ENCODE results near the gene CALN1.

DNA sequence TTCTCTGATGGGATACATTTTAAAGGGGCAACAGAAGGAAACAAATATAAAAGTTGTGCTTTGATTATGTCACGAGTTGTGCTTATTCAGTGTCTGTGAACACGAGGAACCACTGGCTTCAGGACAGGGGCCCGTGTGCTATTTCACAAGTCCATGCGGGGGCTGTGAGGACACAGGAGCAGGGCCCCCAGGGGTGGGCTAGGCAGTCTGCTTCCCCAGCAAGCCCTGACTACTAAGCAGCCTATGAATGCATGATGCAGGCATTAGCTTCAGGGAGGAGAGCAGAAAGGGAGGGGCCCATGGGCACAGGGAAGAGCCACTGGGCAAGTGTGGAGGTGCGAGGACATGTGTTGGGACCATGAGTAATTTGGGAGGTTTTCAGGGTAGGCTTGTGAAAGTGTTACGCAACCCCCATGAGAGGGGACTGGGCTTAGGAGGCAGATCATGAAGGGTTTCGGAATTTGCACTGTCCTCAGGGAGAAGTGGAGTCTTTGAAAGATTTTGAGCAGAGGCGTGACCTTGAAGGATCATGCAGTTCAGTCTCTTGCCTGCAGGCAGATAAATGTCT lies 424.9 kb downstream of the CALN1 start:
- TF ChIP-seq, protein P1, sequence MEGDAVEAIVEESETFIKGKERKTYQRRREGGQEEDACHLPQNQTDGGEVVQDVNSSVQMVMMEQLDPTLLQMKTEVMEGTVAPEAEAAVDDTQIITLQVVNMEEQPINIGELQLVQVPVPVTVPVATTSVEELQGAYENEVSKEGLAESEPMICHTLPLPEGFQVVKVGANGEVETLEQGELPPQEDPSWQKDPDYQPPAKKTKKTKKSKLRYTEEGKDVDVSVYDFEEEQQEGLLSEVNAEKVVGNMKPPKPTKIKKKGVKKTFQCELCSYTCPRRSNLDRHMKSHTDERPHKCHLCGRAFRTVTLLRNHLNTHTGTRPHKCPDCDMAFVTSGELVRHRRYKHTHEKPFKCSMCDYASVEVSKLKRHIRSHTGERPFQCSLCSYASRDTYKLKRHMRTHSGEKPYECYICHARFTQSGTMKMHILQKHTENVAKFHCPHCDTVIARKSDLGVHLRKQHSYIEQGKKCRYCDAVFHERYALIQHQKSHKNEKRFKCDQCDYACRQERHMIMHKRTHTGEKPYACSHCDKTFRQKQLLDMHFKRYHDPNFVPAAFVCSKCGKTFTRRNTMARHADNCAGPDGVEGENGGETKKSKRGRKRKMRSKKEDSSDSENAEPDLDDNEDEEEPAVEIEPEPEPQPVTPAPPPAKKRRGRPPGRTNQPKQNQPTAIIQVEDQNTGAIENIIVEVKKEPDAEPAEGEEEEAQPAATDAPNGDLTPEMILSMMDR (IDR thresholded peaks at IDR 0.05): no peak
- TF ChIP-seq POLR2A (IDR thresholded peaks at IDR 0.05) (no peak), EP300 (IDR thresholded peaks at IDR 0.05) (no peak), POLR2AphosphoS5 (IDR thresholded peaks at IDR 0.05) (no peak)
